Amygdala (tissue), 56 donors: Measurements from ENCODE around the gene PI4KA.
"Not testable (repeated sequence)": the region's sequence is repeated elsewhere in the genome, so short reads cannot be mapped to it uniquely, and the experiment has no call there.

Experiments
- DNase-seq, 56 donors: peaks; one replicate each; lab custom pipeline; 2025; lab: John Stamatoyannopoulos, UW

Gene PI4KA

GRCh38 chr22:20852076-20852475 lies 6.5 kb downstream of the PI4KA start:
- no peak for DNase-seq

GRCh38 chr22:20847318-20847822 lies 11.2 kb downstream of the PI4KA start:
- no peak for DNase-seq

- no peak for DNase-seq
These were observed 14.3 kb downstream of the PI4KA start for GRCh38 chr22:20844055-20845037.

- DNase-seq = no peak
These were observed 15.1 kb downstream of the PI4KA start for GRCh38 chr22:20843501-20843900.

GRCh38 chr22:20840646-20841371 lies 17.8 kb downstream of the PI4KA start:
- no peak for DNase-seq

- DNase-seq = no peak
These were observed 18.6 kb downstream of the PI4KA start for GRCh38 chr22:20839837-20840645.

GRCh38 chr22:20839354-20839753 lies 19.3 kb downstream of the PI4KA start:
- DNase-seq = not testable (repeated sequence)

- no peak for DNase-seq
These were observed 21.4 kb downstream of the PI4KA start for GRCh38 chr22:20836987-20837823.

- DNase-seq = no peak
These were observed 23.9 kb downstream of the PI4KA start for GRCh38 chr22:20834725-20835124.

GRCh38 chr22:20834206-20834605 lies 24.4 kb downstream of the PI4KA start:
- DNase-seq = no peak

GRCh38 chr22:20833225-20833665 lies 25.4 kb downstream of the PI4KA start:
- no peak for DNase-seq

- no peak for DNase-seq
These were observed 29.0 kb downstream of the PI4KA start for GRCh38 chr22:20829491-20830134.

GRCh38 chr22:20826373-20827152 lies 32.0 kb downstream of the PI4KA start:
- DNase-seq = not testable (repeated sequence)

GRCh38 chr22:20825624-20826023 lies 33.0 kb downstream of the PI4KA start:
- no peak for DNase-seq

- not testable (repeated sequence) for DNase-seq
These were observed 33.4 kb downstream of the PI4KA start for GRCh38 chr22:20825216-20825615.

- no peak for DNase-seq
These were observed 35.3 kb downstream of the PI4KA start for GRCh38 chr22:20823264-20823663.

GRCh38 chr22:20822240-20822639 lies 36.4 kb downstream of the PI4KA start:
- DNase-seq = no peak

- DNase-seq = not testable (repeated sequence)
These were observed 36.8 kb downstream of the PI4KA start for GRCh38 chr22:20821717-20822239.
